Calu3 (cell line): ENCODE results near the gene GALNT15. TPM values are rescaled to one million over a fixed set of nuclear protein-coding genes. Genes with fewer than 3 reads are reported as not detected.

Source experiments
- BruUV-seq: library from RNA; stranded (reverse); fragments of 400-500 nt; replicated peaks from 2 replicates; lab custom pipeline; 2021; lab: Mats Ljungman, UMichigan
- CTCF ChIA-PET: fragments of 300-600 bp; sonication (Branson Sonifier 250); formaldehyde crosslinking; loops from one replicate; lab custom pipeline; 2022; ENCODE audit warnings: antibody characterized with exemption; lab: Charles Lee
- DNase-seq: peaks from one replicate; pipeline ENCODE4 v3.0.0; 2022
- H3K27ac Mint-ChIP-seq: one replicate; pipeline ENCODE4 v1.8.0; 2022; ENCODE audit warnings: mixed read lengths; ENCODE audit not compliant: unreplicated experiment
- H3K27me3 Mint-ChIP-seq: one replicate; pipeline ENCODE4 v1.8.0; 2022; ENCODE audit warnings: mixed read lengths; ENCODE audit not compliant: unreplicated experiment
- H3K36me3 Mint-ChIP-seq: one replicate; pipeline ENCODE4 v1.8.0; 2022; ENCODE audit warnings: mild to moderate bottlenecking, moderate library complexity, mixed read lengths; ENCODE audit not compliant: insufficient read depth, unreplicated experiment
- H3K4me1 Mint-ChIP-seq: one replicate; pipeline ENCODE4 v1.8.0; 2022; ENCODE audit warnings: mild to moderate bottlenecking, low read depth, mixed read lengths; ENCODE audit not compliant: unreplicated experiment
- H3K4me3 Mint-ChIP-seq: one replicate; pipeline ENCODE4 v1.8.0; 2022; ENCODE audit warnings: mild to moderate bottlenecking, low read depth, moderate library complexity, mixed read lengths; ENCODE audit not compliant: unreplicated experiment
- H3K9me3 Mint-ChIP-seq: one replicate; pipeline ENCODE4 v1.8.0; 2022; ENCODE audit warnings: low read depth, mixed read lengths; ENCODE audit not compliant: unreplicated experiment
- CTCF ChIP-seq: fragments of 200-600 bp; IDR thresholded peaks from one replicate; pipeline ENCODE4 v1.8.0; 2022; ENCODE audit warnings: antibody characterized with exemption; ENCODE audit not compliant: unreplicated experiment
- intact Hi-C: fragments of 100-400 bp; cut with micrococcal nuclease; formaldehyde crosslinking; loops from one replicate; pipeline ENCODE4 v1.10.0; 2022; ENCODE audit not compliant: unreplicated experiment
- total RNA-seq: library from RNA; stranded (reverse); gene quantifications from 2 replicates; pipeline ENCODE4 v1.2.3, GENCODE V29; 2022

GALNT15 gene
- total RNA-seq, 1 experiment from 2014 or later = not detected

- no peaks in the 10 kb centered on the region for H3K9me3 Mint-ChIP-seq
- H3K4me3 Mint-ChIP-seq = no peak overlapping the region
- no peaks in the 10 kb centered on the region for H3K36me3 Mint-ChIP-seq
- H3K27me3 Mint-ChIP-seq = no peaks in the 10 kb centered on the region
- CTCF ChIA-PET = no interaction called here
- TF ChIP-seq CTCF = no peak
- no peak for DNase-seq
- intact Hi-C loops = no loop called here
- H3K27ac Mint-ChIP-seq = no peak overlapping the region
- BruUV-seq = no TSS peak
- H3K4me1 Mint-ChIP-seq = no peaks in the 10 kb centered on the region
Observed at GRCh38 chr3:16241225-16241624, 66.7 kb downstream of the GALNT15 start.

- Mint-ChIP-seq H3K4me1 (peaks cover 2% of the 10 kb centered on the region), H3K27ac (no peak overlapping the region), H3K9me3 (no peaks in the 10 kb centered on the region), H3K36me3 (no peaks in the 10 kb centered on the region), H3K4me3 (no peak overlapping the region), H3K27me3 (no peaks in the 10 kb centered on the region)
- no peak for DNase-seq
- CTCF ChIA-PET = no interaction called here
- TF ChIP-seq CTCF = no peak
- no TSS peak for BruUV-seq
- intact Hi-C loops = no loop called here
Observed at GRCh38 chr3:16242177-16242576, 67.7 kb downstream of the GALNT15 start.

GRCh38 chr3:16243706-16244490 is 69.4 kb downstream of the GALNT15 start:
- Mint-ChIP-seq H3K9me3 (no peaks in the 10 kb centered on the region), H3K27me3 (peaks cover 14% of the 10 kb centered on the region), H3K4me1 (peaks cover 15% of the 10 kb centered on the region), H3K4me3 (no peak overlapping the region), H3K27ac (no peak overlapping the region), H3K36me3 (peaks cover 6% of the 10 kb centered on the region)
- CTCF ChIA-PET = interaction anchor here (0.6 kb wide), 1 partner anchor 70 kb away, joined by 3 read pairs; no protein-coding TSS in a partner anchor
- no TSS peak for BruUV-seq
- TF ChIP-seq CTCF = no peak
- intact Hi-C loops = no loop called here
- DNase-seq = no peak

DNA sequence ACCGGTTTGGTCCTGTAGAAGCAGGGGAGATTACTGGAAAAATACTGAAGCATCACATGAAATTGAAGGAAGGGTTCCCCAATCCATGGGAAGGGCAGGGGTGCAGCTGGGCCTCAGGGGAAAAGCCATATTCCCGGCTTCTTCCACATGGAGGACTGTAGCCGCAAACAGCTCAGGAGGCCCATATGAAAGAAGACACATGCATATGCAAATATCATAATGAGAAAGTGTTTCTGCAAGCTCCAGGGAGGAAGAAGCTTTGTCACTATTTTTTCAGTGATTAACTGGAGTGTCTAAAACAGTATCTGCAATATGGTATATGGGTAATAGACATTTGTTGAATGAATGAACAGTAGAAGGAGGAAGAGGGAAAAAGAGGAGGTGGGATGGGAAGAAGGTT is 71.1 kb downstream of the GALNT15 start:
- no peak overlapping the region for H3K4me3 Mint-ChIP-seq

More for the DNA sequence above, 71.1 kb downstream of the GALNT15 start:
- Mint-ChIP-seq H3K4me1 (peaks cover 15% of the 10 kb centered on the region), H3K27me3 (peaks cover 14% of the 10 kb centered on the region), H3K36me3 (peaks cover 6% of the 10 kb centered on the region), H3K27ac (no peak overlapping the region), H3K9me3 (no peaks in the 10 kb centered on the region)
- no peak for DNase-seq
- CTCF ChIA-PET = no interaction called here
- intact Hi-C loops = loop anchor here (2.0 to 5.0 kb wide), 2 partner anchors 431 to 613 kb away; no protein-coding TSS in a partner anchor
- TF ChIP-seq CTCF = no peak
- no TSS peak for BruUV-seq
